IPS DF 19.7 (cell line): ENCODE data around the gene SEMA3B.
"Not testable (repeated sequence)": the region's sequence is repeated elsewhere in the genome, so short reads cannot be mapped to it uniquely, and the experiment has no call there.

Experiments used
- DNase-seq: peaks from one replicate; pipeline ENCODE4 v3.0.0-alpha.2; 2013; ENCODE audit warnings: low read depth, low spot score

The SEMA3B gene

DNA sequence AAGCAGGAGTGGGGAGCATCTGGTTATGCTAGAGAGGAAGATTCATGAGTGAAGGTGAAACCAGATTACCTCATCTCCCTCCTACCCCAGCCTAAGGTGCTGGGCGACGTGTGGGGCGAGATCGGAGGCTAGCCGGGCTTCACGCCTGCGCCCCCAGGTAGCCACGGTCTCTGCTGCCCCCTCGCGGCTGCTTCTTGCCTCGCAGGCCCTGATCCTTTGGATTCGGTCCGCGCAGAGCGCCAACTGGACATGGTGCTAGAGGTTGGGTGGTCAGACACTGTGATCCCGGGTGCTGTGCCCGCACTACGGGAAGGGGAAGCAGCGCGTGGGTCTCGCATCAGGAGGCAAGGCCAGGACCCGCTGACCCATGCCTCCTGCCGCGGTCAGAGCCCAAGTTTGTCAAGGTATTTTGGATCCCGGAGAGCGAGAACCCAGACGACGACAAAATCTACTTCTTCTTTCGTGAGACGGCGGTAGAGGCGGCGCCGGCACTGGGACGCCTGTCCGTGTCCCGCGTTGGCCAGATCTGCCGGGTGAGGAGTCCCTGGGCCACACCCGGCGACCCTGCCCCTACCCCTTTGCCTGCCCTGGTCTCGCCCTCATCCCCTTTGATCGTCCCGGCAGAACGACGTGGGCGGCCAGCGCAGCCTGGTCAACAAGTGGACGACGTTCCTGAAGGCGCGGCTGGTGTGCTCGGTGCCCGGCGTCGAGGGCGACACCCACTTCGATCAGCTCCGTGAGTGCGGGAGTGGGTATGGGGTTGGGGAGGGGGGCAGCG, 4.2 kb downstream of the SEMA3B start:
- DNase-seq, result no peak

DNA sequence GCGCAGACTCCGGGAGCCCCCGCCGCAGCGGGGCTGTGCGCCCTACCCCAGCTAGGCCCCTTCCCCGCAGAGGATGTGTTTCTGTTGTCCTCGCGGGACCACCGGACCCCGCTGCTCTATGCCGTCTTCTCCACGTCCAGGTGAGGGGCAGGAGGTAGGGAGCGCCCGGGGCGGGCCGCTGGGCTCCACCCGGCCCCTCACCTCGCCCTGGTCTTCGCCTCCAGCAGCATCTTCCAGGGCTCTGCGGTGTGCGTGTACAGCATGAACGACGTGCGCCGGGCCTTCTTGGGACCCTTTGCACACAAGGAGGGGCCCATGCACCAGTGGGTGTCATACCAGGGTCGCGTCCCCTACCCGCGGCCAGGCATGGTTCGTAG, 4.7 kb downstream of the SEMA3B start:
- no peak for DNase-seq

DNA sequence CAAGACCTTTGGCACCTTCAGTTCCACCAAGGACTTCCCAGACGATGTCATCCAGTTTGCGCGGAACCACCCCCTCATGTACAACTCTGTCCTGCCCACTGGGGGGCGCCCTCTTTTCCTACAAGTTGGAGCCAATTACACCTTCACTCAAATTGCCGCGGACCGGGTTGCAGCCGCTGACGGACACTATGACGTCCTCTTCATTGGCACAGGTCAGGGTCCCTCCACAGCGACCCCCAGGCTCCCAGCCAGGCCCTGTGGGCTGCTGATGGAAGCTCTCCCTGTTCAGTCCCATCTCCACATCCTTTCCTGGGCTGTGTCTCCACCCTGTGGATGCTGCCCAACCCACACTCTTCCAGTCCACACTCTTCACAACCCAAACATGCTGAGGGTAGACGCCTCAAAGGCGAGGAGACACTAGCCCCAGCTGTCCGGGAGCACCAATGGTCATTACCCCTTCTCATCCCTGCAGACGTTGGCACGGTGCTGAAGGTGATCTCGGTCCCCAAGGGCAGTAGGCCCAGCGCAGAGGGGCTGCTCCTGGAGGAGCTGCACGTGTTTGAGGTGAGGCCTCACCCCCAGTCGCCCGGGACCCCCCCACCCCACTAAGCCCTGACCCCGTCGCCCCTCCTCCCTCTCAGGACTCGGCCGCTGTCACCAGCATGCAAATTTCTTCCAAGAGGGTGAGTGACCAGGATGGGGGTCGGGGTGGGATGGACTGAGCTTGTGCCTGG, 5.6 kb downstream of the SEMA3B start:
- DNase-seq, result no peak

DNA sequence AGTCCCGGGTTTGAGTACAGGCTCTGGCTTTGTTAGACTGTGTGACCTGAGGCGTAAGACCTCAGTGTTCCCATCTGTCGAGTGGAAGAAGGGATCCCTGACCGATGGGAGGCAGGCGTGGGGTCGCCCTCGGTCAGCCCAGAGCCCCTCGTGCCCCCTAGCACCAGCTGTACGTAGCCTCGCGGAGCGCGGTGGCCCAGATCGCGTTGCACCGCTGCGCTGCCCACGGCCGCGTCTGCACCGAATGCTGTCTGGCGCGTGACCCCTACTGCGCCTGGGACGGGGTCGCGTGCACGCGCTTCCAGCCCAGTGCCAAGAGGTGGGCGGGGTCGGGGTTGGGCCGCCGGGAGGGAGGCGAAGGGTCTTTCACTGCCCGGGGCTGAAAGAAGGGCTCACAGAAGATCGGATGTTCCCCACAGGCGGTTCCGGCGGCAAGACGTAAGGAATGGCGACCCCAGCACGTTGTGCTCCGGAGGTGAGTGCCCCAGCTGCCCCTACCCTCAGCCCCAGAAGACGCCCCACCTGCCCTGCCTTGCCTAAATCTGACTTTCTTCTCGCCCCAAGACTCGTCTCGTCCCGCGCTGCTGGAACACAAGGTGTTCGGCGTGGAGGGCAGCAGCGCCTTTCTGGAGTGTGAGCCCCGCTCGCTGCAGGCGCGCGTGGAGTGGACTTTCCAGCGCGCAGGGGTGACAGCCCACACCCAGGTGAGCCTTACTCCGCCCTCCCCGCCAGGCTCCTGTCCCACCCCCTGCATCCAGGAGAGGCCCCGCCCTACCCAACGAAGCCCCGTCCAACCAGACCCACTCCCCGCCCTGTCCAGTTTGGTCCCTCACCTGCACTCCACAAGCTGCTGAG, 6.4 kb downstream of the SEMA3B start:
- no peak for DNase-seq

DNA sequence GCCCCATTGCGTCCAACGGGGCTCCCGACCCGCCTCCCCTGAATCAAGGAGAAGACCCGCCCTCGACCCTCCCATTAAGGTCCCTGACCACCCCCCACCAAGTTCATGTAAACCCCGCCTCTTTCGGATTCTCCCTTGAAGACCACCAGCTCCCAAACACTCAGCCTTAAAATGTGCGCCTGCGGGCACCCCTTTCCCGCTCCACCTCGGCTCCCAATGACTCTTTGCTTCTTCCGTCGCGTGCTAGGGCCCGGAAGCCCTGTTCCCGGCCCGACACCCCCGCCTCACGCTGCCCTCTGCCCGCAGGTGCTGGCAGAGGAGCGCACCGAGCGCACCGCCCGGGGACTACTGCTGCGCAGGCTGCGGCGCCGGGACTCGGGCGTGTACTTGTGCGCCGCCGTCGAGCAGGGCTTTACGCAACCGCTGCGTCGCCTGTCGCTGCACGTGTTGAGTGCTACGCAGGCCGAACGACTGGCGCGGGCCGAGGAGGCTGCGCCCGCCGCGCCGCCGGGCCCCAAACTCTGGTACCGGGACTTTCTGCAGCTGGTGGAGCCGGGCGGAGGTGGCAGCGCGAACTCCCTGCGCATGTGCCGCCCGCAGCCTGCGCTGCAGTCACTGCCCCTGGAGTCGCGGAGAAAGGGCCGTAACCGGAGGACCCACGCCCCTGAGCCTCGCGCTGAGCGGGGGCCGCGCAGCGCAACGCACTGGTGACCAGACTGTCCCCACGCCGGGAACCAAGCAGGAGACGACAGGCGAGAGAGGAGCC, 7.2 kb downstream of the SEMA3B start:
- no peak for DNase-seq

DNA sequence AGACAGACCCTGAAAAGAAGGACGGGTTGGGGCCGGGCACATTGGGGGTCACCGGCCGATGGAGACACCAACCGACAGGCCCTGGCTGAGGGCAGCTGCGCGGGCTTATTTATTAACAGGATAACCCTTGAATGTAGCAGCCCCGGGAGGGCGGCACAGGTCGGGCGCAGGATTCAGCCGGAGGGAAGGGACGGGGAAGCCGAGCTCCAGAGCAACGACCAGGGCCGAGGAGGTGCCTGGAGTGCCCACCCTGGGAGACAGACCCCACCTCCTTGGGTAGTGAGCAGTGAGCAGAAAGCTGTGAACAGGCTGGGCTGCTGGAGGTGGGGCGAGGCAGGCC, 7.8 kb downstream of the SEMA3B start:
- no peak for DNase-seq

DNA sequence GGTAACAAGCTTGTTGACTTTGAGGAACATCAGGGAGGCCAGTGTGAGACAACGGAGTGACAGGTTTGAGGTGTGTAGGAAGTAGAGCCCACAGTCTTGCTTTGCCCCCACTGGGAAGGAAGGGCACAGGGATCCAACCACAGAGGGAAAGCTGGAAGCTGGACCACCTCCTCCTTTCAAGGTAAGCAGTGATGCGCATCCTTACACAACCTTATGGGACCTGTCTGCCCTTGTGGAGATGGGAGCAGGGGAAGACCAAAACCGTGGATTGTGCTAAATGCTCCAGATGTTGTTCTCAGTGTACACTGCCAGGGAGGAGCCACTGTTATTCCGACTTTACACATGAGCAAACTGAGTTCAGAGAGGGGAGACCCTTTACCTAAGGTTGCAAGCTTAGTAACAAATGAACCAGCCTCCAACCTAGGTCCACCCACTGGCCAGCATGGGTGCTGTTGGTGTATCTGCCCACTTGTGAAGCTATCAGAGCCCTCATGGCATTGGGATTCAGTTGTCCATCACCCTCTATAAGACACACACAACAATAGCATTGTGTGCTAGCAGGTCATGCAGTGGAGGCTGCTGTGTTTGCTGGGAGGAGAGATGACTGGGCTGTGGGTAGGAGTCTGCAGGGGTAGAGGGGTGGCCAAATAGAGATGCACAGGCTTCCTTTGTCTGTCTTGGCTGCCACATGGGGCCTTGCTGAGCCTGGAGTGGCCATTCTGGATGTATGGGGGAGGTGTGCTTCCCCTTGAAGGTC, 9.4 kb downstream of the SEMA3B start:
- DNase-seq, result no peak

DNA sequence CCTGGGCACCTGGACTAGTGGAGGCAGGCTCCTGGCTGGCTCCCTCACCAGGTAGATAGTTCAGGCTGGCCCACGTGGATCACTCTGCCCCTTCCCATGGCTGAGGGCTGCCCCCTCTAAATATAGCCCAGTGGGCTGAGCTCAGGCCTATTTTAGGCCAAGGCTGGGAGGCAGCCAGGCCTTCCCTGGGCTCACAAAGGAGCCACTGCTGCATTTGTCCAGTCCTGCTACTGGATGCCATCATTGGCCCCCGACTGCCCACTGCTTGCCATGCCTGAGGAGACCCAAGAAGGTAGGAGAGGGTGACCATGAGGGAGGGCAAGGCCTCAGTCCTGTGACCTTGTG, 9.9 kb downstream of the SEMA3B start, which contains the start of gene LSMEM2:
Gene LSMEM2, plus strand, starts transcription at position 208 of the 345 bp plus-strand sequence. Its CDS starts 27 bp downstream, at position 235.
- DNase-seq, result no peak

DNA sequence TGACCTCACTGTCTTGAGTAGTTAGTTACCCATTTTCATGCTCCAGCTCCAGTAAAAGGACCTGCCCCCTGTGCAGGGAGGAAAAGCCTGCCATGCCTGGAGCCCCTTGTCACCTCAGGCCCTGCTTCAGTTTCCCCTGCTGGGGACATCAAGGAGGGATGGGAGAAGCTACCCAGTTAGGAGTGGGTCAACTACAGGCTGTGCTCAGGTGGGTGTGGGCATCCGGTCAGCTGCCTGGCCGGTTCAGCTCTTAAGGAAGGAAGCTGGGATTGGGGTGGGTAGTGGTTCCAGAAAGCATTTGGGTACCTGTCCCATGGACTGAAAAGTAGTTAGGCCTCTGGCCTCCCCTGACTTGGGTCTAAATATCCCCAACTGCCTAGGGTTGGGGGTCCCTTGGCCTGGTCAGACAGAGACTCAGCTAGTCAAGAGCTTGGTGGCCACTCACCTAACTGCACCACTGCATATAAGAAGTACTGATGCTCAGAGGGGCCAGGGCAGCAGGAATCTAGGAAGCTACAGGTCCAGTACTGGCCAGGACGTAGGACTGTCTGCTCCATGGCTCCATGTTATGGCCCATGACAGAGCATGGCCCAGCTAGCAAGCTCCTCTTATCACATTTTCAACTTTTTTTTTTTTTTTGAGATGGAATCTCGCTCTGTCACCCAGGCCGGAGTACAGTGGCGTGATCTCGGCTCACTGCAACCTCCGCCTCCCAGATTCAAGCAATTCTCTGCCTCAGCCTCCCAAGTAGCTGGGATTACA, 10.5 kb downstream of the SEMA3B start:
- no peak for DNase-seq

DNA sequence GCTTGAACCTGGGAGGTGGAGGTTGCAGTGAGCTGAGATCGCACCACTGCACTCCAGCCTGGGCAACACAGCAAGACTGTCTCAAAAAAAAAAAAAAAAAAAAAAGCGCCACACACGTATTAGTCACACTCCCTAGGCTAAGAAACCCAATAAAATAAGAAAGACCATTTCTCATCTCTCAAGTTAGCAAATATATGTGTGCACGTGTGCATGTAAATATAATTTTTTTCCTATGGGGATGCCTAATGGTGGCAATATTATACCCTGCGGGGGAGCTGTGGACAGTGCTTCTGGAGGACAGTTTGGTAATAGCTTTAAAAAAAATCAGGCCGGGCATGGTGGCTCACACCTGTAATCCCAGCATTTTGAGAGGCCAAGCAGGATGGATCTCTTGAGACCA, 15.2 kb downstream of the SEMA3B start:
- not testable (repeated sequence) for DNase-seq

DNA sequence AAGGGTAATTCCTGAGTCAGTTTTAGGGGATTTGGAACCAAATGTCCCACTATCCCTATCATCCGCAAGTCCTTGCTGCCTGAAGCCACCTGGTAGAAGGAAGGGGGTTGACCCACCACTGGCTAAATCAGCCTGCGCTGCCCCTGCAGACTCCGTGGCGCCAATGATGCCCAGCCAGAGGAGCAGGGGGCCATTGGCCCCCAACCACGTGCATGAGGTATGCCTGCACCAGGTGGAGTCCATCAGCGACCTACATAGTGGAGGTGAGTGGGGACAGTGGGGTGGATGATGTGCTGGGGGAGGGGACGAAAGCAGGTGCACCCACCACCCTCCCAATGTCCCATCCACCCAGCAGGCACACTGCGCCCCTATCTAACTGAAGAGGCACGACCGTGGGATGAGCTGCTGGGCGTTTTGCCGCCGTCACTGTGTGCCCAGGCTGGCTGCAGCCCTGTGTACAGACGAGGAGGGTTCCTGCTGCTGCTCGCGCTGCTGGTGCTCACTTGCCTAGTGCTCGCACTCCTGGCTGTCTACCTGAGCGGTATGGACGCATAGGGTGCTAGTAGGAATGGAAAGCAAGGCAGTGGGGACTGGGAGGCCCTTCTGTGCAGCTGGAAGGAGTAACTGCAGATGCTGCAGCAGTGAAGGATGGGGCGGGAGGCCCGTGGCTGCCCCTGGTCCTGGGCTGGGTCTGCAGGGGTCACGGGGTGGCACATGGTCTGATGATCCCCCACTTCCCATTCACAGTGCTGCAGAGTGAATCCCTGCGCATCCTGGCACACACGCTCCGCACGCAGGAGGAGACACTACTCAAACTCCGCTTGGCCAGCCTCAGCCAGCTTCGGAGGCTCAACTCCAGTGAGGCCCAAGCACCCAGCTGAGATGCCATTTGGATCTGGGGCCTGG, 17.6 kb downstream of the SEMA3B start:
- DNase-seq, result no peak

DNA sequence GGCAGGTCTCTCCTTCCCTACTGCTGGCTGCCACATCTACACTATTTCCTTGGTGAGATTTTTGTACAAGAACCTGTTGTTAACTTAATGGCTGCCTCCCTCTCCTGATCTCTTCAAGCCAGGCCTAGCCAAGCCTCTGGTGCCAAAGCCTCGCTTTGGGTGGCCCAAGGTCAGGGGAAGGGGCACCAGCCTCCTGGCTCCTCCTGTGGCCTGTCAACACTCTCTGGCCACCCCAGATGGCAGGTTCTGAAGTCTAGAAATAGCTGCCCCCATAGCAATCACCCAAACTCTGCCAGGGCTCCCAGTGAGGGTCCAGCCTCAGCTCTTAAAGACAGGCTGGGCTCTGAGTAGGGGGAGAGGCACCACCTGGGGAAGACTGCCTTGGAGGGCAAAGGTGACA, 18.3 kb downstream of the SEMA3B start:
- DNase-seq, result no peak

DNA sequence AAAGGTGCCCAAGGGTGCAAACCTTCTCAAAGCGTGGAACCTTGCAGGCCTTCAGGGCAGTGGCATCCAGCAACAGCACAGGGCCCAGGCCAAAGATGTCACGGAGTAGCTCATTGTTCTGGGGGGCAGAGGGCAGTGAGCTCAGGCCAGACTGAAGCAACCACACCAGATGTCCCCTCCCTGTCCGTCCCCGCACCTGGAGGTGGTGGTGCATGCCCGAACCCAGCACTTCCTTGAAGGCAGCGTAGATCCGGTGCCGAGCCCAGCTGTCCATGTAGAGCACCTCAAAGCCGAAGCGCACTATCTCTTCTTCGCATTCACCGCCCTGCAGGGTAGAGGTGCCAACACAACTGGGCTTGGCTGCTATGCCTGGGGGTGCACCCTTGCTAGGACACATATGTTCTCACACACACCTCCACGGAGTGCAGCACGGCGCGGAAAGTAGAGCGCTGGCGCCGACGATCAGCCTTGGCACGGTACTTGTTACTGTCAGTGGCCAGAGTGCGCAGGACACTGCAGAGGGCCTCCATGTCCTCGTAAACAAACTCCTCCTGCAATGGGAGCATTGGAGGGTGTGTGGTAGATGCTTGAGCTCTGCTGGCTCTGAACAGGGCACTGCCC, 19.6 kb downstream of the SEMA3B start:
- no peak for DNase-seq

DNA sequence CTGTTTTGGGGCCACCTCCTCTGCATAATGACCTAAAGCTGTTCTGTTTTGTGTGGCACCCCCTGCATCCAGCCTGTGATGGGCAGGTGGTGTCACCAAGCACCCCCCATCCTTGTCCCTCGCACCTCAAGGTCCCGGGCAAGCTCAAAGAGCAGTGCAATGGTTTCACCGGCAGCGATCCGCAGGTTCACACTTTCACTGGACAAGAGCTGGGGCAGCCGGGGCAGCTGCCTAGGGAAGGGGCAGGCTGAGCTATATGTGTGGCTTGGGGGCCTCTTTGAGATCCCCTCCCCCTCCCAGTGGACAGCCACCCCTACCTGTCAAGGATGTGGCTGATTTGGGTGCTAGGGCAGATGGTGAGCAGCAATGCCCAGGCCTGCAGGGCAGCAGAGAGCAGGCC, 20.2 kb downstream of the SEMA3B start:
- DNase-seq, result no peak

DNA sequence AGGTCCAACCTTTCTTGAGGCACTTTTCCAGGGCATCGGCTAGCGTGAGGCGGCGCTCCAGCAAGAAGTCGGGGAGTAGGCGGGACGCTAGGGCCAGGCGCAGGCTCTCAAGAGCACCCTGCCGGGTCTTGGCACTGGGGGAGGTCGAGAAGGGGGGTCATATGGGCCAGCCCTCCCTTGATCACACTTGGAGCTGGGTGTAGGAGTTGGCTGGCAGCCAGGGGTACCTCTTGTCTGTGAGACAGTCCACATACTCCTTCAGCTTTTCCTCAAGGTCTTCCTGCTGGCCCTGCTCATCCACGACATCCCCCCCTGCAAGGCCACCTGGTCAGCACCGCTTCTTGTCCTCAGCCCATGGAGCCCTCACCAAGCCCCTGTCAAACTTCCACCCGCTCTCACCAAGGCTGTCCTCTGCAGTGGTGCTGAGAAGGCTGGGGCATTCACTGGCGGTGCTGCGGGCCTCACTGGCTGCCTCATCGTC, 21.3 kb downstream of the SEMA3B start:
- no peak for DNase-seq

DNA sequence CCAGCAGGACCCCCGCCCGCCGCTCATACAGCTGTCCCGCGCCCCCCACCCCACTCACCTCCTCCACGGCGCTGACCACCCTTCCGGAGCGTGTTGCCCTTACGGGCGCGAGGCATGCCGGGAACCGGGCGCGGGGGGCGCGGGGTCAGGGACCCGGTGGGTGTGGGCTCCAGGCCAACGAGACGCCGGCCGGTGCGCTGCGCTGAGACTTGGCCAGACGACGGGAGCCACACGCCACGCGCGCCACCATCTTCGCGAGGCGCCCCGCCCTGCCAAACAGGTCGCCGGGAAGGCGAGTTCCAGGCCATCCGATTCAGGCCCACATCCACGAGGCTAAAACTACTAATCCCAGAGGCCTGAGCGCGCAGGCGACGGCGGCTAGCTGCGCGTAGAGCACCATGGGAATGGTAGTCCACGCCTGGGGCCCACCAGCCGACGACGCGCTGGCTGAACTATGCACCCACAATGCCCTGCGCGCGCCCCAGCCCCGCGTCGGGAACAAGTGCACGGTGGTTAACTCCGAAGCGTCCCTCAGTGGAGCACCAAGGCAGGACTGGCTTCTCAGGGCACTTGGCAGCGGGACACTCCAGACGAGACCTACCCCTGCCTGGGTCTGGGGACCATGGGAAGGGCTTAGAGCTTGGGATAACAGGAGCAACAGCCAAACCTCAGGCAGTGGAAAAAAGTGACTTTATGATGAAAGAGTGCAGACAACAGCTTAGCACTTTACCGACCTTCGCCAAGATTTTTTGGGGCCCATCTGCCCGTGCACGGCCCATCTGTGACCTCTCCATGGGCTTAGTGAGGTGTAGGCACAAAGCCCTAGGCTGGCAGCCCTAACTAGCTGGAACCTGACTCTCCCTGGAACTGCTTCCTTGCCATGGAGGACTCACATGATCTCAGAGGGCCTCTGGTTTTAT, 23.5 kb downstream of the SEMA3B start, which contains the start of gene IFRD2:
Gene IFRD2, minus strand, starts transcription at position 271 of the 920 bp plus-strand sequence. Its CDS starts 155 bp downstream, at position 116.
- peak; percentile 94 for DNase-seq

DNA sequence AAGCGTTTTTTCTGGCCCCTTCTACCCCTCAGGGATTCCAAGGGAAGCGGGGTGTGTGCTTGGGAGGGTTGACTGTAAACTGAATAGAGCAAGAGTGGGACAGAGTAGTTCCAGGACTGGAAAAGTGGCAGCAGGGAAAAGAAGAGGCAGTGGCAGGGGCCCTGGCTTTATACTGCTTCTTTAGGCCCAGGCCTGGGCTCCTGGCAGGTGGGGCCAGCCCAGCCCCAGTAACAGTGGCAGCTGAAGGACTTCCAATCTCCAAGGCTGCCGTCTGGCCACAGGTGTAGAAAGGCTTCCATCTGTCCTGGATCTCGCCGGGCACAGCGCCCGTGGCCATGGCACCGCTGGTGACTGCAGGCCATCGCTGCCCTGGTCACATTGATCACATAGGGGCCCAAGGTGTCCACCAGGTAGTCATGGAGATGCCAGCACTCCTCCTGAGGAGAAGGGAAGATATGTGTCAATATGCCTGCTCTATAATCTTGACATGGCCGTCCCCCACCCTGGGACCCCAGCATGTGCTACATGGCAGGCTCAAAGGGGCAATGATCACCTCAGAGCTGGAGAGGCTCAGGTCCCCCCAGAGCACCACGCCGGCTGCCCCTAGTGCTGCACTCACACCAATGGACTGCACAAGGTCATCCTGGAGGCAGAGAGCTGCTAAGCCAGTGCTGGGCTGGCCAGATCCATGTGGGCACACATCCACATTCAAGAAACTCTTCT, 24.3 kb downstream of the SEMA3B start:
- DNase-seq, result no peak
